NCI-H446 (cell line): ENCODE data around the gene RNU6-9.
"Not testable (repeated sequence)": the region's sequence is repeated elsewhere in the genome, so short reads cannot be mapped to it uniquely, and the experiment has no call there.

Experiments used
- DNase-seq, 2 experiments: peaks; one replicate each; lab custom pipeline; 2025; lab: John Stamatoyannopoulos, UW

RNU6-9 gene

GRCh38 chr19:878751-879561 is 14.3 kb upstream of the RNU6-9 start:
- not testable (repeated sequence) for DNase-seq

GRCh38 chr19:879711-880438 is 13.4 kb upstream of the RNU6-9 start:
- DNase-seq: no peak

GRCh38 chr19:881385-882071 is 11.8 kb upstream of the RNU6-9 start:
- DNase-seq: no peak

GRCh38 chr19:882871-883497 is 10.3 kb upstream of the RNU6-9 start:
- no peak for DNase-seq

GRCh38 chr19:883661-884211 is 9.5 kb upstream of the RNU6-9 start:
- no peak for DNase-seq

GRCh38 chr19:884420-885211 is 8.7 kb upstream of the RNU6-9 start:
- no peak for DNase-seq

GRCh38 chr19:885536-886224 is 7.6 kb upstream of the RNU6-9 start:
- no peak for DNase-seq

- DNase-seq: no peak
Measured at GRCh38 chr19:887072-887471, 6.2 kb upstream of the RNU6-9 start.

GRCh38 chr19:887599-887998 is 5.7 kb upstream of the RNU6-9 start:
- DNase-seq: no peak

- DNase-seq: no peak
Measured at GRCh38 chr19:888581-889385, 4.5 kb upstream of the RNU6-9 start.

- DNase-seq: no peak
Measured at GRCh38 chr19:889662-890295, 3.5 kb upstream of the RNU6-9 start.

- DNase-seq: no peak
Measured at GRCh38 chr19:890831-891230, 2.5 kb upstream of the RNU6-9 start.

GRCh38 chr19:891421-892200 is 1.7 kb upstream of the RNU6-9 start:
- not testable (repeated sequence) for DNase-seq

- DNase-seq: no peak
Measured at GRCh38 chr19:892243-892893, 916 bp upstream of the RNU6-9 start.

GRCh38 chr19:896434-896833 is 3.1 kb downstream of the RNU6-9 start:
- no peak for DNase-seq

- DNase-seq: no peak
Measured at GRCh38 chr19:896999-897398, 3.7 kb downstream of the RNU6-9 start.

GRCh38 chr19:897442-898039 is 4.3 kb downstream of the RNU6-9 start:
- DNase-seq: no peak

GRCh38 chr19:898663-899062 is 5.4 kb downstream of the RNU6-9 start:
- no peak for DNase-seq
